Measurements from ENCODE around the gene MDM1. TPM values are rescaled to one million over a fixed set of nuclear protein-coding genes. Genes with fewer than 3 reads are reported as not detected.

MDM1 gene
- total RNA-seq, 1 experiment from 2014 or later = 10.6 TPM

- no peaks in the 10 kb centered on the region for H3K4me1 ChIP-seq (ENCODE audit: insufficient read depth, low read length)
- H2BK15ac ChIP-seq (ENCODE audit: low read depth, low read length) = no peak overlapping the region
- H3K9me3 ChIP-seq (ENCODE audit: control insufficient read depth, low read depth, low read length) = no peaks in the 10 kb centered on the region
- Mint-ChIP-seq H3K36me3 (ENCODE audit: insufficient read depth in 1 of 3, low read depth in 3 of 3) (peaks cover 0 to 16% (median 4%) of the 10 kb centered on the region in 3 experiments; a peak in 4 of 7 replicates), H3K4me3 (no peak overlapping the region), H3K4me1 (peaks cover 2 to 17% of the 10 kb centered on the region in 2 experiments; a peak in 2 of 4 replicates), H3K9me3 (peaks cover 15 to 17% of the 10 kb centered on the region in 2 experiments), H3K27me3 (ENCODE audit: low read depth) (no peaks in the 10 kb centered on the region), H3K27ac (no peak overlapping the region)
- no peaks in the 10 kb centered on the region for H3K27me3 ChIP-seq (ENCODE audit: insufficient read depth, low read length)
- no peak overlapping the region for H3K9ac ChIP-seq (ENCODE audit: extremely low read depth, insufficient read length, low read length)
- H4K20me1 ChIP-seq (ENCODE audit: control insufficient read depth, insufficient read depth, insufficient read length) = no peaks in the 10 kb centered on the region
- H4K8ac ChIP-seq (replicated peaks; ENCODE audit: insufficient read length, low read depth, low read length) = no peak overlapping the region
- H3K18ac ChIP-seq (ENCODE audit: insufficient read length, low read depth, low read length) = no peak overlapping the region
- no peak overlapping the region for H3T11ph ChIP-seq (ENCODE audit: low read length)
- TF ChIP-seq, protein P1, sequence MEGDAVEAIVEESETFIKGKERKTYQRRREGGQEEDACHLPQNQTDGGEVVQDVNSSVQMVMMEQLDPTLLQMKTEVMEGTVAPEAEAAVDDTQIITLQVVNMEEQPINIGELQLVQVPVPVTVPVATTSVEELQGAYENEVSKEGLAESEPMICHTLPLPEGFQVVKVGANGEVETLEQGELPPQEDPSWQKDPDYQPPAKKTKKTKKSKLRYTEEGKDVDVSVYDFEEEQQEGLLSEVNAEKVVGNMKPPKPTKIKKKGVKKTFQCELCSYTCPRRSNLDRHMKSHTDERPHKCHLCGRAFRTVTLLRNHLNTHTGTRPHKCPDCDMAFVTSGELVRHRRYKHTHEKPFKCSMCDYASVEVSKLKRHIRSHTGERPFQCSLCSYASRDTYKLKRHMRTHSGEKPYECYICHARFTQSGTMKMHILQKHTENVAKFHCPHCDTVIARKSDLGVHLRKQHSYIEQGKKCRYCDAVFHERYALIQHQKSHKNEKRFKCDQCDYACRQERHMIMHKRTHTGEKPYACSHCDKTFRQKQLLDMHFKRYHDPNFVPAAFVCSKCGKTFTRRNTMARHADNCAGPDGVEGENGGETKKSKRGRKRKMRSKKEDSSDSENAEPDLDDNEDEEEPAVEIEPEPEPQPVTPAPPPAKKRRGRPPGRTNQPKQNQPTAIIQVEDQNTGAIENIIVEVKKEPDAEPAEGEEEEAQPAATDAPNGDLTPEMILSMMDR (conservative IDR thresholded peaks at IDR 0.05) = no peak
- no peak overlapping the region for H4K91ac ChIP-seq (ENCODE audit: insufficient read length, low read depth, low read length)
- H3K4me2 ChIP-seq (ENCODE audit: insufficient read depth, insufficient read length, low read length) = no peak overlapping the region
- no peak overlapping the region for H2BK12ac ChIP-seq (ENCODE audit: insufficient read length, low read depth, low read length)
- H3K27ac ChIP-seq (ENCODE audit: insufficient read length, low read depth, low read length) = no peak overlapping the region
- no peaks in the 10 kb centered on the region for H3K23me2 ChIP-seq (ENCODE audit: insufficient read length, low read depth, low read length, poor library complexity, severe bottlenecking)
- H2BK120ac ChIP-seq (ENCODE audit: low read depth, low read length, poor library complexity, severe bottlenecking) = no peak overlapping the region
- H2AFZ ChIP-seq (ENCODE audit: low read length) = no peak overlapping the region
- no peak overlapping the region for H3K14ac ChIP-seq (ENCODE audit: insufficient read depth, low read length)
- H3K79me2 ChIP-seq (ENCODE audit: insufficient read depth, low read length) = no peaks in the 10 kb centered on the region
- no peak overlapping the region for H2BK5ac ChIP-seq (ENCODE audit: insufficient read length, low read length)
- no peak overlapping the region for H2AK5ac ChIP-seq (ENCODE audit: insufficient read length, low read length)
- no peak overlapping the region for H4K5ac ChIP-seq (ENCODE audit: insufficient read length, low read depth, low read length)
- DNase-seq = no peak
- H3K4ac ChIP-seq (ENCODE audit: low read depth, low read length) = no peak overlapping the region
- no peak overlapping the region for H3K23ac ChIP-seq (ENCODE audit: insufficient read length, low read depth, low read length)
- no peak overlapping the region for H3K56ac ChIP-seq (ENCODE audit: insufficient read length, low read depth, low read length)
- no peaks in the 10 kb centered on the region for H3K79me1 ChIP-seq (ENCODE audit: insufficient read depth, low read depth, low read length, poor library complexity, severe bottlenecking)
- no peak overlapping the region for H2BK20ac ChIP-seq (ENCODE audit: low read depth, low read length, poor library complexity, severe bottlenecking)
Observed at GRCh38 chr12:68247785-68248184, 84.4 kb downstream of the MDM1 start.

Measured in H9 (cell line).